ENCODE measurements around the gene RPIA.
A peak's percentile ranks its signal among the peaks of the same experiment; 100 is the strongest.

Gene RPIA

GRCh38 chr2:88686320-88686719, 5.2 kb upstream of the RPIA start:
- no peak for DNase-seq

GRCh38 chr2:88687384-88687783, 4.1 kb upstream of the RPIA start:
- no peak for DNase-seq

GRCh38 chr2:88690591-88691338, 708 bp upstream of the RPIA start:
- no peak for DNase-seq

GRCh38 chr2:88692187-88692586, 714 bp downstream of the RPIA start:
- DNase-seq, result no peak

GRCh38 chr2:88693911-88694414, 2.5 kb downstream of the RPIA start:
- no peak for DNase-seq

GRCh38 chr2:88696611-88697010, 5.1 kb downstream of the RPIA start:
- DNase-seq, result no peak

- DNase-seq, result no peak
Measured at GRCh38 chr2:88697370-88698026, 6.0 kb downstream of the RPIA start.

- DNase-seq, result no peak
Measured at GRCh38 chr2:88698027-88698413, 6.5 kb downstream of the RPIA start.

GRCh38 chr2:88698498-88699233, 7.2 kb downstream of the RPIA start:
- DNase-seq, result no peak

- no peak for DNase-seq
Measured at GRCh38 chr2:88707003-88707402, 15.5 kb downstream of the RPIA start.

GRCh38 chr2:88709181-88709631, 17.7 kb downstream of the RPIA start:
- DNase-seq, result no peak

- no peak for DNase-seq
Measured at GRCh38 chr2:88711289-88711688, 19.8 kb downstream of the RPIA start.

GRCh38 chr2:88711897-88712296, 20.4 kb downstream of the RPIA start:
- DNase-seq, result no peak

GRCh38 chr2:88713408-88713807, 21.9 kb downstream of the RPIA start:
- no peak for DNase-seq

- no peak for DNase-seq
Measured at GRCh38 chr2:88714667-88715066, 23.2 kb downstream of the RPIA start.

GRCh38 chr2:88720399-88720798, 28.9 kb downstream of the RPIA start:
- no peak for DNase-seq

- DNase-seq, result no peak
Measured at GRCh38 chr2:88721268-88721667, 29.8 kb downstream of the RPIA start.

GRCh38 chr2:88724643-88725332, 33.3 kb downstream of the RPIA start:
- DNase-seq, result no peak

- peak; percentile 61 for DNase-seq
Measured at GRCh38 chr2:88729061-88729745, 37.7 kb downstream of the RPIA start.

- no peak for DNase-seq
Measured at GRCh38 chr2:88733155-88733902, 41.9 kb downstream of the RPIA start.

GRCh38 chr2:88735133-88735532, 43.7 kb downstream of the RPIA start:
- no peak for DNase-seq

GRCh38 chr2:88735853-88736252, 44.4 kb downstream of the RPIA start:
- no peak for DNase-seq

Measured in T1000 (cell line).